Glomerular endothelial cell (primary cell): ENCODE measurements around the gene LIPE. TPM values are rescaled to one million over a fixed set of nuclear protein-coding genes. Genes with fewer than 3 reads are reported as not detected.
"Not testable (repeated sequence)": the region's sequence is repeated elsewhere in the genome, so short reads cannot be mapped to it uniquely, and the experiment has no call there.

Source experiments
- DNase-seq: peaks from one replicate; pipeline ENCODE4 v3.0.0-alpha.2; 2011; ENCODE audit warnings: low read depth, low spot score; ENCODE audit errors: extremely low read depth
- total RNA-seq: library from RNA; depleted of rRNA; stranded (reverse); fragments of >200 nt; gene quantifications from 2 replicates; pipeline ENCODE4 v1.2.3, GENCODE V29; 2015

Gene LIPE
- total RNA-seq, 1 donor from 2014 or later: 9.3 TPM

GRCh38 chr19:42450314-42450934, 23.2 kb upstream of the LIPE start:
- DNase-seq: peak; percentile 73

- not testable (repeated sequence) for DNase-seq
These were observed 21.1 kb upstream of the LIPE start for GRCh38 chr19:42448306-42448705.

- no peak for DNase-seq
These were observed 18.8 kb upstream of the LIPE start for GRCh38 chr19:42445948-42446347.

GRCh38 chr19:42443944-42444398, 16.8 kb upstream of the LIPE start:
- DNase-seq: no peak

- DNase-seq: no peak
These were observed 15.6 kb upstream of the LIPE start, which contains the start of gene CXCL17 for GRCh38 chr19:42442833-42443232. Gene CXCL17 (minus strand): TSS chr19:42442946. CDS start chr19:42442832, 114 bp downstream.

- no peak for DNase-seq
These were observed 13.9 kb upstream of the LIPE start for GRCh38 chr19:42441049-42441445.

GRCh38 chr19:42440357-42441048, 13.3 kb upstream of the LIPE start:
- no peak for DNase-seq

GRCh38 chr19:42436006-42436405, 8.8 kb upstream of the LIPE start:
- DNase-seq: no peak

- DNase-seq: no peak
These were observed 8.1 kb upstream of the LIPE start for GRCh38 chr19:42435316-42435715.

GRCh38 chr19:42433503-42434260, 6.5 kb upstream of the LIPE start:
- no peak for DNase-seq

- DNase-seq: no peak
These were observed 4.3 kb upstream of the LIPE start for GRCh38 chr19:42431486-42431885.

GRCh38 chr19:42428676-42429075, 1.5 kb upstream of the LIPE start:
- no peak for DNase-seq

GRCh38 chr19:42426643-42427042, 545 bp downstream of the LIPE start:
- no peak for DNase-seq

- DNase-seq: no peak
These were observed 2.5 kb downstream of the LIPE start for GRCh38 chr19:42424712-42425131.

GRCh38 chr19:42424345-42424707, 2.9 kb downstream of the LIPE start:
- DNase-seq: no peak

GRCh38 chr19:42423462-42424344, 3.5 kb downstream of the LIPE start:
- peak; percentile 48 for DNase-seq

- DNase-seq: no peak
These were observed 4.2 kb downstream of the LIPE start for GRCh38 chr19:42422901-42423461.

- no peak for DNase-seq
These were observed 4.9 kb downstream of the LIPE start for GRCh38 chr19:42422092-42422900.

GRCh38 chr19:42421591-42422031, 5.6 kb downstream of the LIPE start:
- DNase-seq: no peak
